Tibial nerve (tissue), 4 donors: ENCODE data around the gene MYORG. TPM values are rescaled to one million over a fixed set of nuclear protein-coding genes. Genes with fewer than 3 reads are reported as not detected.

ENCODE experiments used
- small RNA-seq: library from RNA; depleted of rRNA; stranded (forward); fragments of <200 nt; gene quantifications from one replicate; pipeline ENCODE3, GENCODE V24; 2016
- total RNA-seq, 4 donors: library from RNA; depleted of rRNA; stranded (reverse); fragments of >200 nt; gene quantifications; one replicate each; pipeline ENCODE4 v1.1.0, GENCODE V29; 2016

The MYORG gene
- total RNA-seq, 4 donors from 2014 or later = 4.8 to 9.0 (median 6.9) TPM

Small RNA genes within 50 kb of the gene (small RNA-seq; reads per million reads assigned to genes)
- gene RF00019 = not detected

Other genes with a start within 250 kb of the MYORG start
- gene UBAP1, start 197.9 kb downstream of the MYORG start, total RNA-seq = 10 to 100 TPM; 36.7 to 46.1 (median 38.3) TPM
- 1 to 10 TPM in 3 of 4 donors, under 1 TPM in 1; 0.59 to 1.9 (median 1.5) TPM for gene KIF24, start 47.6 kb downstream of the MYORG start, total RNA-seq
- 10 to 100 TPM; 14.1 to 55.5 (median 25.4) TPM for gene NUDT2, start 47.3 kb downstream of the MYORG start, total RNA-seq
- gene FAM219A, start 81.7 kb upstream of the MYORG start, total RNA-seq = 10 to 100 TPM in 3 of 4 donors, 1 to 10 TPM in 1; 8.5 to 15.6 (median 13.6) TPM
- gene DNAI1, start 81.9 kb upstream of the MYORG start, total RNA-seq = 1 to 10 TPM in 1 of 4 donors, under 1 TPM in 2, not detected in 1; 0.42 to 3.9 (median 0.66) TPM
- gene ENHO, start 146.1 kb upstream of the MYORG start, total RNA-seq = 10 to 100 TPM in 3 of 4 donors, 1 to 10 TPM in 1; 2.7 to 22.1 (median 16.3) TPM
- 10 to 100 TPM; 19.8 to 40.9 (median 34.7) TPM for gene CNTFR, start 212.8 kb upstream of the MYORG start, total RNA-seq
- gene RPP25L, start 235.2 kb upstream of the MYORG start, total RNA-seq = 10 to 100 TPM; 31.4 to 45.9 (median 45.4) TPM
- gene DCTN3, start 243.6 kb upstream of the MYORG start, total RNA-seq = 10 to 100 TPM; 64.7 to 87.5 (median 73.7) TPM